ENCODE results near the gene COL7A1.

The COL7A1 gene

DNA sequence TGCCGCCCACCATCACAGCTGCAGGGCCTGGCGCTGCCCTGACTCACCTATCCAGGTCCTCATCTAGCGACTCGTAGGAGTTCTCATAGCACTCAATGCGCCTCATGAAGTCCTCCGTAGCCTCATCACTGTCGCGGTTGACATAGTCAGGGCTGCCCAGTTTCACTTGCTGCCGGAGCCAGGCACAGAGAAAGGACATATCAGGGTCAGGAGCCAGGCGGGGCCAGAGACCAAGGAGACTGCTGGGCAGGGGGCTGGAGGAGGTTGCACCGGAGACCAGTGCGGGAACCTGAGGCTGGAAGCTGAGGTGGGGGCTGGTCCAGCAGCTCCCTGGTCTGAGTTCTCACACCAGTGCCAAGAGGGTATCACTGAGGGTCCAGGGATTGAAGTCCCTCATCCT is 56.7 kb downstream of the COL7A1 start:
- TF ChIP-seq, protein P1, sequence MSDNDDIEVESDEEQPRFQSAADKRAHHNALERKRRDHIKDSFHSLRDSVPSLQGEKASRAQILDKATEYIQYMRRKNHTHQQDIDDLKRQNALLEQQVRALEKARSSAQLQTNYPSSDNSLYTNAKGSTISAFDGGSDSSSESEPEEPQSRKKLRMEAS (IDR thresholded peaks at IDR 0.05): no peak

DNA sequence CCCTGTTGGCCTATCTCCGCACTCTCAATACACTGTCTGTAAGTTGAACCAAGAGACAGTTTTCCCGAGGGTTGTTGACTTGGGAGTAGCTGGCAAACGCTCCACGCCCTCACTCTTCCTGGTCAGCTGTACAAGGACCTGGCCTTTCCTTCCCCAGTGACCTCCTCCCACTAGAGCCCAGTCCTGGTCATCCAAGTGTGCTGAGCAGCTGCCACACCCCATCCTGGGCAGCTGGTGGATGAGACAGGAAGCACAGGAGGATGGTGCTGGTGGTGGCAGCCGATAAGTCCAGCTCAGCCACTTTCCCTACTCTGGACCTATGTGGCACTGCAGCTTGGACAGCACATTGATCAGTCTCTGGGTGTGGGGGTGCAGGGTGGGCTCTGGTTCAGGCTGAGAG is 58.3 kb downstream of the COL7A1 start:
- TF ChIP-seq TCF12 (IDR thresholded peaks at IDR 0.05; ENCODE audit: low read depth): no peak
- TF ChIP-seq YY1 (IDR thresholded peaks at IDR 0.05; ENCODE audit: low read depth): no peak
- TF ChIP-seq, protein P2, sequence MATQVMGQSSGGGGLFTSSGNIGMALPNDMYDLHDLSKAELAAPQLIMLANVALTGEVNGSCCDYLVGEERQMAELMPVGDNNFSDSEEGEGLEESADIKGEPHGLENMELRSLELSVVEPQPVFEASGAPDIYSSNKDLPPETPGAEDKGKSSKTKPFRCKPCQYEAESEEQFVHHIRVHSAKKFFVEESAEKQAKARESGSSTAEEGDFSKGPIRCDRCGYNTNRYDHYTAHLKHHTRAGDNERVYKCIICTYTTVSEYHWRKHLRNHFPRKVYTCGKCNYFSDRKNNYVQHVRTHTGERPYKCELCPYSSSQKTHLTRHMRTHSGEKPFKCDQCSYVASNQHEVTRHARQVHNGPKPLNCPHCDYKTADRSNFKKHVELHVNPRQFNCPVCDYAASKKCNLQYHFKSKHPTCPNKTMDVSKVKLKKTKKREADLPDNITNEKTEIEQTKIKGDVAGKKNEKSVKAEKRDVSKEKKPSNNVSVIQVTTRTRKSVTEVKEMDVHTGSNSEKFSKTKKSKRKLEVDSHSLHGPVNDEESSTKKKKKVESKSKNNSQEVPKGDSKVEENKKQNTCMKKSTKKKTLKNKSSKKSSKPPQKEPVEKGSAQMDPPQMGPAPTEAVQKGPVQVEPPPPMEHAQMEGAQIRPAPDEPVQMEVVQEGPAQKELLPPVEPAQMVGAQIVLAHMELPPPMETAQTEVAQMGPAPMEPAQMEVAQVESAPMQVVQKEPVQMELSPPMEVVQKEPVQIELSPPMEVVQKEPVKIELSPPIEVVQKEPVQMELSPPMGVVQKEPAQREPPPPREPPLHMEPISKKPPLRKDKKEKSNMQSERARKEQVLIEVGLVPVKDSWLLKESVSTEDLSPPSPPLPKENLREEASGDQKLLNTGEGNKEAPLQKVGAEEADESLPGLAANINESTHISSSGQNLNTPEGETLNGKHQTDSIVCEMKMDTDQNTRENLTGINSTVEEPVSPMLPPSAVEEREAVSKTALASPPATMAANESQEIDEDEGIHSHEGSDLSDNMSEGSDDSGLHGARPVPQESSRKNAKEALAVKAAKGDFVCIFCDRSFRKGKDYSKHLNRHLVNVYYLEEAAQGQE (IDR thresholded peaks at IDR 0.05; ENCODE audit: low read depth): no peak
- TF ChIP-seq CREB1 (IDR thresholded peaks at IDR 0.05; ENCODE audit: low read depth): no peak
- no peak for TF ChIP-seq TAF1 (IDR thresholded peaks at IDR 0.05; ENCODE audit: low read depth)
- no peak for TF ChIP-seq CEBPB (IDR thresholded peaks at IDR 0.05)
- TF ChIP-seq ZBTB7A (IDR thresholded peaks at IDR 0.05; ENCODE audit: low read depth): no peak
- TF ChIP-seq FOXM1 (IDR thresholded peaks at IDR 0.05; ENCODE audit: borderline replicate concordance, low read depth): no peak
- no peak for TF ChIP-seq NFIC (IDR thresholded peaks at IDR 0.05)
- TF ChIP-seq, protein P1 (IDR thresholded peaks at IDR 0.05): no peak
- no peak for TF ChIP-seq EP300 (IDR thresholded peaks at IDR 0.05; ENCODE audit: borderline replicate concordance)
- TF ChIP-seq TEAD4 (IDR thresholded peaks at IDR 0.05): no peak
- TF ChIP-seq RAD21 (IDR thresholded peaks at IDR 0.05; ENCODE audit: low read depth): no peak
- TF ChIP-seq, protein P3, sequence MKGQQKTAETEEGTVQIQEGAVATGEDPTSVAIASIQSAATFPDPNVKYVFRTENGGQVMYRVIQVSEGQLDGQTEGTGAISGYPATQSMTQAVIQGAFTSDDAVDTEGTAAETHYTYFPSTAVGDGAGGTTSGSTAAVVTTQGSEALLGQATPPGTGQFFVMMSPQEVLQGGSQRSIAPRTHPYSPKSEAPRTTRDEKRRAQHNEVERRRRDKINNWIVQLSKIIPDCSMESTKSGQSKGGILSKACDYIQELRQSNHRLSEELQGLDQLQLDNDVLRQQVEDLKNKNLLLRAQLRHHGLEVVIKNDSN (IDR thresholded peaks at IDR 0.05): no peak
- no peak for TF ChIP-seq EGR1 (IDR thresholded peaks at IDR 0.05)

DNA sequence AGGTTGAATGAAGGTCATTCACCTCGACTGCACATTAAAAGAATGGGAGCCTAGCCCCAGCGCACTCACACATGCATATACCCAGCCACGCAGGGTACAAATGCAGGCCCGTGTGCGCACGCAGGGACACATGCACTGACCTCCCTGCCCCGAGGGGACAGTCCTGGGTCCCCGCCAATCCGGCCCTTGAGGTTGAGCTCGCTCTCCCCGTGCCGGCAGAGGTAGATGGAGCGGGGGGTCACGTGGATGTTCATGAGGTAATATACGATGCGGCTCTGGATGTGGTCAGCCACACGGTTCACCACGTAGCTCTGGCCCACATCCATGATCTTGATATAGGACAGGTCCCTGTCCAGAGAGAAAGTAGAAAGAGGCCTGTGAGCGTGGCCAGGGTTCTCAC is 59.0 kb downstream of the COL7A1 start:
- no peak for TF ChIP-seq ZBTB7A (IDR thresholded peaks at IDR 0.05; ENCODE audit: low read depth)
- no peak for TF ChIP-seq TAF1 (IDR thresholded peaks at IDR 0.05; ENCODE audit: low read depth)
- no peak for TF ChIP-seq YY1 (IDR thresholded peaks at IDR 0.05; ENCODE audit: low read depth)
- TF ChIP-seq TEAD4 (IDR thresholded peaks at IDR 0.05): no peak
- no peak for TF ChIP-seq EGR1 (IDR thresholded peaks at IDR 0.05)
- TF ChIP-seq FOXM1 (IDR thresholded peaks at IDR 0.05; ENCODE audit: borderline replicate concordance, low read depth): no peak
- TF ChIP-seq, protein P1 (IDR thresholded peaks at IDR 0.05): no peak
- no peak for TF ChIP-seq CREB1 (IDR thresholded peaks at IDR 0.05; ENCODE audit: low read depth)
- TF ChIP-seq CEBPB (IDR thresholded peaks at IDR 0.05): no peak
- no peak for TF ChIP-seq TCF12 (IDR thresholded peaks at IDR 0.05; ENCODE audit: low read depth)
- no peak for TF ChIP-seq NFIC (IDR thresholded peaks at IDR 0.05)
- TF ChIP-seq RAD21 (IDR thresholded peaks at IDR 0.05; ENCODE audit: low read depth): no peak
- TF ChIP-seq, protein P3 (IDR thresholded peaks at IDR 0.05): no peak
- no peak for TF ChIP-seq EP300 (IDR thresholded peaks at IDR 0.05; ENCODE audit: borderline replicate concordance)
- TF ChIP-seq, protein P2 (IDR thresholded peaks at IDR 0.05; ENCODE audit: low read depth): no peak

DNA sequence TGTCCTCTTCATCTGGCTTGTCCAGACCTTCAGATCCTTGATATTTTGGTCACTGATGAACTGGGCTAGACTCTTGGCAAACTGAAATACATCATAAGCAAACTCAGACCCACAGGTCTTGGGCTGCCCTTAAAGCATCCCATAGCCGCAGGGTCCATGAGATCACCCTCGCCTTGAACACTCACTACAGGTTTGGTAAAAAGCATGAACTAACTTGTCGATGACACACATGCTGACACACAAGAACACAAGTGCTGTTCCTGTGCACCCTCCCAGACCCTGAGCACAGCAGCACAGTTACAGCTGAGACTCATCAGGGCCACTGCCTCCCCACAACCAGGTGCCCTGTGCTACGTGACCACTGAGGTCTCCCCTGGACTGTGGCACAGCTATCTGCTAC is 59.6 kb downstream of the COL7A1 start:
- TF ChIP-seq FOXM1 (IDR thresholded peaks at IDR 0.05; ENCODE audit: borderline replicate concordance, low read depth) (no peak), CREB1 (IDR thresholded peaks at IDR 0.05; ENCODE audit: low read depth) (no peak), CEBPB (IDR thresholded peaks at IDR 0.05) (no peak), EGR1 (IDR thresholded peaks at IDR 0.05) (no peak), ZBTB7A (IDR thresholded peaks at IDR 0.05; ENCODE audit: low read depth) (no peak), TCF12 (IDR thresholded peaks at IDR 0.05; ENCODE audit: low read depth) (no peak), RAD21 (IDR thresholded peaks at IDR 0.05; ENCODE audit: low read depth) (no peak)
- TF ChIP-seq, protein P2 (IDR thresholded peaks at IDR 0.05; ENCODE audit: low read depth): no peak
- TF ChIP-seq, protein P1 (IDR thresholded peaks at IDR 0.05): no peak
